ENCODE data around the gene SLC23A3. TPM values are rescaled to one million over a fixed set of nuclear protein-coding genes. Genes with fewer than 3 reads are reported as not detected.

Gene SLC23A3
- total RNA-seq, 2 donors from 2014 or later: 1.4 to 3.4 TPM

DNA sequence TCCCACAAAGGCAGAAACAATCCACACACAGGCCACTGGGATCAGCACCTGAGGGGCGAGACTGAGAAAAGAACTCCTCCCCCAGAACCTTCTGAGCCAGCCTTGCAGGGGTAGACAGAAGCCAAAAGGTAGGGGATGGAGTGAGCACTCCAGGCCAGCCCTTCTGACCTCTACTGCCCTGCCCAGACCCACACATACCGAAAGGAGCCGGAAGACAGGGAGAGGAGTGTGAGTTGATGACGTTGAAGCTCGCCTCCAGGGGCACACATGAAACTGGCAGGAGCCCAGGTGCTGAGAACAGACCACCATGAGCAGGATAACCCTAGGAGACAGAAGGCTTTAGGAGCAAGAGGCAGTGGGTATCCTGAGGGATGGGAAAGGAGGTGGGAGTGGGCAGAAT lies 1.8 kb downstream of the SLC23A3 start:
- no peak for DNase-seq (ENCODE audit: low spot score)
- Histone ChIP-seq H3K27me3 (replicated peaks; ENCODE audit: insufficient read depth) (no peaks in the 10 kb centered on the region), H3K36me3 (peaks cover 8% of the 10 kb centered on the region), H3K4me1 (ENCODE audit: control insufficient read depth in 1 of 2, low read depth in 2 of 2) (peaks cover 0 to 11% of the 10 kb centered on the region in 2 donors), H3K27ac (no peak overlapping the region), H3K4me3 (no peak overlapping the region), H3K9me3 (no peaks in the 10 kb centered on the region)
- no peak for ATAC-seq (ENCODE audit: insufficient number of reproducible peaks, low FRiP score, low read depth)
- TF ChIP-seq CTCF (IDR thresholded peaks at IDR 0.05): no peak

GRCh38 chr2:219165058-219165911 lies 4.5 kb downstream of the SLC23A3 start:
- H3K9me3 ChIP-seq: no peaks in the 10 kb centered on the region
- H3K27me3 ChIP-seq (replicated peaks; ENCODE audit: insufficient read depth): no peaks in the 10 kb centered on the region
- no peaks in the 10 kb centered on the region for H3K36me3 ChIP-seq
- ATAC-seq (ENCODE audit: insufficient number of reproducible peaks, low FRiP score, low read depth): no peak
- no peak overlapping the region for H3K4me3 ChIP-seq
- no peaks in the 10 kb centered on the region for H3K4me1 ChIP-seq (ENCODE audit: control insufficient read depth in 1 of 2, low read depth in 2 of 2)
- no peak for DNase-seq (ENCODE audit: low spot score)
- no peak for TF ChIP-seq CTCF (IDR thresholded peaks at IDR 0.05)
- H3K27ac ChIP-seq: no peak overlapping the region

GRCh38 chr2:219163156-219163555 lies 6.7 kb downstream of the SLC23A3 start:
- no peaks in the 10 kb centered on the region for H3K27me3 ChIP-seq (replicated peaks; ENCODE audit: insufficient read depth)
- no peaks in the 10 kb centered on the region for H3K36me3 ChIP-seq
- H3K4me1 ChIP-seq (ENCODE audit: control insufficient read depth in 1 of 2, low read depth in 2 of 2): peaks cover 4 to 5% of the 10 kb centered on the region in 2 donors
- no peak overlapping the region for H3K27ac ChIP-seq
- H3K9me3 ChIP-seq: no peaks in the 10 kb centered on the region
- no peak for ATAC-seq (ENCODE audit: insufficient number of reproducible peaks, low FRiP score, low read depth)
- H3K4me3 ChIP-seq: no peak overlapping the region
- no peak for DNase-seq (ENCODE audit: low spot score)
- no peak for TF ChIP-seq CTCF (IDR thresholded peaks at IDR 0.05)

GRCh38 chr2:219161097-219161496 lies 8.7 kb downstream of the SLC23A3 start:
- DNase-seq (ENCODE audit: low spot score) (no peak), ATAC-seq (ENCODE audit: insufficient number of reproducible peaks, low FRiP score, low read depth) (no peak)
- Histone ChIP-seq H3K4me3 (peak overlapping the region; percentile 89), H3K27me3 (replicated peaks; ENCODE audit: insufficient read depth) (no peaks in the 10 kb centered on the region), H3K27ac (peak overlapping the region; percentile 80 to 88), H3K36me3 (no peaks in the 10 kb centered on the region), H3K4me1 (ENCODE audit: control insufficient read depth in 1 of 2, low read depth in 2 of 2) (peaks cover 4 to 5% of the 10 kb centered on the region in 2 donors), H3K9me3 (no peaks in the 10 kb centered on the region)
- TF ChIP-seq CTCF (IDR thresholded peaks at IDR 0.05): no peak

GRCh38 chr2:219160186-219161017 lies 9.4 kb downstream of the SLC23A3 start, which contains the start of gene NHEJ1:
Gene NHEJ1 (minus strand): TSS chr2:219160815. CDS start chr2:219158362, 2,453 bp downstream.
- TF ChIP-seq CTCF (IDR thresholded peaks at IDR 0.05): peak; percentile 99
- H3K27me3 ChIP-seq (replicated peaks; ENCODE audit: insufficient read depth): no peaks in the 10 kb centered on the region
- H3K9me3 ChIP-seq: no peaks in the 10 kb centered on the region
- no peaks in the 10 kb centered on the region for H3K36me3 ChIP-seq
- H3K4me1 ChIP-seq (ENCODE audit: control insufficient read depth in 1 of 2, low read depth in 2 of 2): peaks cover 4 to 5% of the 10 kb centered on the region in 2 donors
- peak; percentile 94 for DNase-seq (ENCODE audit: low spot score)
- peak; percentile 96 for ATAC-seq (ENCODE audit: insufficient number of reproducible peaks, low FRiP score, low read depth)
- peak within 1 kb of the TSS; percentile 89 for H3K4me3 ChIP-seq
- peak within 1 kb of the TSS; percentile 80 to 88 for H3K27ac ChIP-seq
